Naive thymus-derived CD4-positive, alpha-beta T cell (primary cell): ENCODE data around the gene SYTL3. TPM values are rescaled to one million over a fixed set of nuclear protein-coding genes. Genes with fewer than 3 reads are reported as not detected.

Experiments used
- ATAC-seq: fragments of 150-1000 bp; cut with Tn5 transposase; 2 replicates; pipeline ENCODE4 v1.10.0; 2021; ENCODE audit warnings: mild to moderate bottlenecking, moderate library complexity
- CTCF ChIA-PET: fragments of 350-600 bp; sonication (Branson Sonifier 250); formaldehyde crosslinking; loops from one replicate; lab custom pipeline; 2021; ENCODE audit warnings: antibody characterized with exemption; lab: Charles Lee
- POLR2A ChIA-PET: fragments of 350-600 bp; sonication (Branson Sonifier 250); formaldehyde crosslinking; loops from one replicate; lab custom pipeline; 2021; ENCODE audit warnings: antibody characterized with exemption, inconsistent platforms; lab: Charles Lee
- DNase-seq, 9 donors: peaks; one replicate each; pipeline versions ENCODE4 v3.0.0 to v3.0.0-alpha.2; 2020 to 2022; ENCODE audit warnings: mixed read lengths in 1 of 9
- H3K27ac ChIP-seq: one replicate; pipeline ENCODE4 v1.7.0; 2013; ENCODE audit warnings: mild to moderate bottlenecking, low read depth, low read length, moderate library complexity
- H3K27me3 ChIP-seq, 2 donors: one replicate each; pipeline ENCODE4 v1.7.0; 2013; ENCODE audit warnings: low read length in 2 of 2, mild to moderate bottlenecking in 2 of 2, moderate library complexity in 2 of 2; ENCODE audit not compliant: control insufficient read depth in 2 of 2, insufficient read depth in 2 of 2
- H3K36me3 ChIP-seq, 3 experiments: 1 replicate in 2 of 3; 2 replicates in 1 of 3; pipeline ENCODE4 v1.7.0; 2013; ENCODE audit warnings: low read length in 3 of 3, mild to moderate bottlenecking in 3 of 3, moderate library complexity in 1 of 3; ENCODE audit not compliant: insufficient read depth in 3 of 3, control insufficient read depth in 2 of 3
- H3K4me1 ChIP-seq, 2 donors: one replicate each; pipeline ENCODE4 v1.7.0; 2013; ENCODE audit warnings: low read length in 2 of 2, mild to moderate bottlenecking in 2 of 2, moderate library complexity in 1 of 2; ENCODE audit not compliant: control insufficient read depth in 2 of 2, insufficient read depth in 2 of 2
- H3K4me3 ChIP-seq: 2 replicates; pipeline ENCODE4 v1.7.0; 2013; ENCODE audit warnings: mild to moderate bottlenecking, low read length
- H3K9me3 ChIP-seq, 3 experiments: 1 replicate in 2 of 3; 2 replicates in 1 of 3; pipeline ENCODE4 v1.7.0; 2013; ENCODE audit warnings: low read length in 3 of 3; ENCODE audit not compliant: control insufficient read depth in 2 of 3
- H3K27ac Mint-ChIP-seq, 9 donors: one replicate each; pipeline ENCODE4 v1.8.0; 2020 to 2022; ENCODE audit warnings: mixed read lengths in 9 of 9, mild to moderate bottlenecking in 8 of 9, moderate library complexity in 5 of 9, inconsistent platforms in 2 of 9
- H3K27me3 Mint-ChIP-seq, 5 donors: one replicate each; pipeline ENCODE4 v1.8.0; 2021 to 2022; ENCODE audit warnings: mixed read lengths in 5 of 5, mild to moderate bottlenecking in 1 of 5
- H3K36me3 Mint-ChIP-seq, 5 donors: one replicate each; pipeline ENCODE4 v1.8.0; 2020 to 2022; ENCODE audit warnings: mixed read lengths in 5 of 5, mild to moderate bottlenecking in 3 of 5, inconsistent platforms in 1 of 5
- H3K4me1 Mint-ChIP-seq, 7 donors: one replicate each; pipeline ENCODE4 v1.8.0; 2020 to 2022; ENCODE audit warnings: mixed read lengths in 7 of 7, mild to moderate bottlenecking in 3 of 7, inconsistent platforms in 1 of 7
- H3K4me3 Mint-ChIP-seq, 10 donors: one replicate each; pipeline ENCODE4 v1.8.0; 2020 to 2022; ENCODE audit warnings: mild to moderate bottlenecking in 10 of 10, mixed read lengths in 10 of 10, moderate library complexity in 6 of 10, inconsistent platforms in 2 of 10
- H3K9me3 Mint-ChIP-seq, 11 donors: one replicate each; pipeline ENCODE4 v1.8.0; 2020 to 2022; ENCODE audit warnings: mixed read lengths in 11 of 11, mild to moderate bottlenecking in 4 of 11, inconsistent platforms in 1 of 11, moderate library complexity in 1 of 11
- intact Hi-C, 2 donors: fragments of 100-400 bp; cut with micrococcal nuclease; formaldehyde crosslinking; loops; one replicate each; pipeline ENCODE4 v1.15.1; 2023
- polyA plus RNA-seq, 2 donors: library from polyadenylated mRNA; unstranded; fragments of 300-500 nt; fragmentation: Illumina TruSeq; gene quantifications; one replicate each; pipeline ENCODE4 v1.2.3, GENCODE V29; 2021
- total RNA-seq, 6 experiments: library from RNA in 5 of 6; stranded (reverse) in 5 of 6; gene quantifications; 1 replicate in 5 of 6; 2 replicates in 1 of 6; pipeline ENCODE4 v1.2.3 and lab custom pipeline; 2021 to 2026

SYTL3 gene
- total and polyA plus RNA-seq, 7 experiments from 2014 or later, result 13.4 to 67.0 (median 29.5) TPM

GRCh38 chr6:158686311-158686710, 36.5 kb downstream of the SYTL3 start:
- intact Hi-C loops, result loop anchor here (1.0 to 5.0 kb wide), 4 partner anchors 124 to 1306 kb away; partner anchors contain the start of genes TMEM181 (in 1 of the 2) and ZDHHC14 (in 1 of the 2)
- DNase-seq (no peak), ATAC-seq (no peak)
- H3K36me3 Mint-ChIP-seq, result peaks cover 8 to 49% (median 18%) of the 10 kb centered on the region in 5 donors
- peak overlapping the region; percentile 66 to 91 (median 79) for H3K4me3 Mint-ChIP-seq
- H3K4me1 Mint-ChIP-seq, result peaks cover 35 to 77% (median 68%) of the 10 kb centered on the region in 7 donors
- Histone ChIP-seq H3K36me3 (peaks cover 0 to 16% (median 4%) of the 10 kb centered on the region in 3 experiments), H3K4me3 (peak overlapping the region; percentile 13), H3K9me3 (no peaks in the 10 kb centered on the region), H3K27ac (peak overlapping the region; percentile 82), H3K4me1 (peaks cover 28 to 49% of the 10 kb centered on the region in 2 donors), H3K27me3 (no peaks in the 10 kb centered on the region)
- H3K27ac Mint-ChIP-seq, result peak overlapping the region; percentile 88 to 100 (median 98)
- POLR2A ChIA-PET, result interaction anchor here (1.0 to 3.5 kb wide), 5 partner anchors 23 to 167 kb away, joined by 3 to 14 read pairs (median 5); no protein-coding TSS in a partner anchor
- no peaks in the 10 kb centered on the region for H3K27me3 Mint-ChIP-seq
- H3K9me3 Mint-ChIP-seq, result peaks cover 0 to 5% (median 0%) of the 10 kb centered on the region in 11 donors
- CTCF ChIA-PET, result interaction anchor here (0.6 to 6.1 kb wide), 5 partner anchors 11 to 507 kb away, joined by 3 to 107 read pairs (median 3); no protein-coding TSS in a partner anchor

GRCh38 chr6:158686791-158687381, 37.0 kb downstream of the SYTL3 start:
- Mint-ChIP-seq H3K27ac (peak overlapping the region; percentile 88 to 100 (median 98)), H3K9me3 (peaks cover 0 to 5% (median 0%) of the 10 kb centered on the region in 11 donors), H3K27me3 (no peaks in the 10 kb centered on the region), H3K4me3 (peak overlapping the region; percentile 66 to 91 (median 79)), H3K4me1 (peaks cover 36 to 76% (median 70%) of the 10 kb centered on the region in 7 donors), H3K36me3 (peaks cover 8 to 46% (median 14%) of the 10 kb centered on the region in 5 donors)
- Histone ChIP-seq H3K27me3 (no peaks in the 10 kb centered on the region), H3K4me3 (peak overlapping the region; percentile 31), H3K4me1 (peaks cover 28 to 49% of the 10 kb centered on the region in 2 donors), H3K36me3 (peaks cover 0 to 11% (median 4%) of the 10 kb centered on the region in 3 experiments), H3K9me3 (no peaks in the 10 kb centered on the region), H3K27ac (peak overlapping the region; percentile 82)
- peak; percentile 96 for ATAC-seq
- ChIA-PET CTCF (interaction anchor here (0.6 to 6.1 kb wide), 5 partner anchors 10 to 64 kb away, joined by 3 to 107 read pairs (median 4); no protein-coding TSS in a partner anchor), POLR2A (interaction anchor here (0.5 to 3.5 kb wide), 6 partner anchors 23 to 1279 kb away, joined by 3 to 14 read pairs (median 4); no protein-coding TSS in a partner anchor)
- DNase-seq, result peak; percentile 29 to 92 (median 87)
- intact Hi-C loops, result loop anchor here (1.0 to 5.0 kb wide), 10 partner anchors 27 to 1306 kb away; partner anchors contain the start of genes TMEM181 (in 2 of the 2) and ZDHHC14 (in 1 of the 2)

GRCh38 chr6:158687506-158687905, 37.7 kb downstream of the SYTL3 start:
- DNase-seq, result no peak
- intact Hi-C loops, result loop anchor here (1.0 to 5.0 kb wide), 9 partner anchors 27 to 1307 kb away; partner anchors contain the start of genes TMEM181 (in 2 of the 2) and ZDHHC14 (in 1 of the 2)
- Histone ChIP-seq H3K27me3 (no peaks in the 10 kb centered on the region), H3K36me3 (peaks cover 0 to 11% (median 4%) of the 10 kb centered on the region in 3 experiments), H3K27ac (peak overlapping the region; percentile 82), H3K4me1 (peaks cover 28 to 49% of the 10 kb centered on the region in 2 donors), H3K9me3 (no peaks in the 10 kb centered on the region), H3K4me3 (peak overlapping the region; percentile 31)
- POLR2A ChIA-PET, result interaction anchor here (1.0 to 3.5 kb wide), 5 partner anchors 24 to 166 kb away, joined by 3 to 14 read pairs (median 5); no protein-coding TSS in a partner anchor
- ATAC-seq, result no peak
- Mint-ChIP-seq H3K27ac (peak overlapping the region; percentile 88 to 100 (median 98)), H3K9me3 (peaks cover 0 to 5% (median 0%) of the 10 kb centered on the region in 11 donors), H3K4me1 (peaks cover 36 to 78% (median 70%) of the 10 kb centered on the region in 7 donors), H3K27me3 (no peaks in the 10 kb centered on the region), H3K4me3 (peak overlapping the region; percentile 66 to 91 (median 79)), H3K36me3 (peaks cover 8 to 45% (median 11%) of the 10 kb centered on the region in 5 donors)
- CTCF ChIA-PET, result interaction anchor here (1.3 to 6.1 kb wide), 4 partner anchors 15 to 64 kb away, joined by 3 to 107 read pairs (median 6); no protein-coding TSS in a partner anchor

GRCh38 chr6:158688860-158689259, 39.0 kb downstream of the SYTL3 start:
- H3K4me3 Mint-ChIP-seq, result no peak overlapping the region
- H3K27ac Mint-ChIP-seq, result peak overlapping the region in 7 of 9 donors; percentile 8 to 98 (median 75)
- POLR2A ChIA-PET, result interaction anchor here (1.0 kb wide), 1 partner anchor 33 kb away, joined by 4 read pairs; no protein-coding TSS in a partner anchor
- H3K9me3 Mint-ChIP-seq, result peaks cover 0 to 5% (median 0%) of the 10 kb centered on the region in 11 donors
- DNase-seq (no peak), ATAC-seq (no peak)
- CTCF ChIA-PET, result interaction anchor here (0.5 to 6.1 kb wide), 2 partner anchors 28 to 1326 kb away, joined by 5 to 107 read pairs; no protein-coding TSS in a partner anchor
- no peaks in the 10 kb centered on the region for H3K27me3 Mint-ChIP-seq
- Histone ChIP-seq H3K4me1 (peaks cover 28 to 47% of the 10 kb centered on the region in 2 donors), H3K36me3 (peaks cover 0 to 5% (median 0%) of the 10 kb centered on the region in 3 experiments), H3K9me3 (no peaks in the 10 kb centered on the region), H3K27ac (no peak overlapping the region), H3K4me3 (no peak overlapping the region), H3K27me3 (no peaks in the 10 kb centered on the region)
- peaks cover 32 to 69% (median 62%) of the 10 kb centered on the region in 7 donors for H3K4me1 Mint-ChIP-seq
- intact Hi-C loops, result loop anchor here in 1 of 2 donors (5.0 kb wide), 1 partner anchor 127 kb away; the partner anchor contains the start of gene TMEM181
- peaks cover 2 to 37% (median 7%) of the 10 kb centered on the region in 5 donors for H3K36me3 Mint-ChIP-seq

- Histone ChIP-seq H3K9me3 (no peaks in the 10 kb centered on the region), H3K4me3 (no peak overlapping the region), H3K36me3 (peaks cover 0 to 12% (median 0%) of the 10 kb centered on the region in 3 experiments), H3K4me1 (peaks cover 4 to 6% of the 10 kb centered on the region in 2 donors), H3K27ac (no peak overlapping the region), H3K27me3 (no peaks in the 10 kb centered on the region)
- CTCF ChIA-PET, result no interaction called here
- H3K9me3 Mint-ChIP-seq, result no peaks in the 10 kb centered on the region
- ATAC-seq (no peak), DNase-seq (no peak)
- intact Hi-C loops, result no loop called here
- POLR2A ChIA-PET, result no interaction called here
- no peak overlapping the region for H3K4me3 Mint-ChIP-seq
- no peaks in the 10 kb centered on the region for H3K27me3 Mint-ChIP-seq
- peak overlapping the region in 1 of 9 donors; percentile 2 for H3K27ac Mint-ChIP-seq
- peaks cover 0 to 28% (median 10%) of the 10 kb centered on the region in 7 donors for H3K4me1 Mint-ChIP-seq
- H3K36me3 Mint-ChIP-seq, result peaks cover 5 to 25% (median 19%) of the 10 kb centered on the region in 5 donors
Observed at GRCh38 chr6:158694913-158695312, 45.1 kb downstream of the SYTL3 start.

GRCh38 chr6:158697811-158698210, 48.0 kb downstream of the SYTL3 start:
- CTCF ChIA-PET, result interaction anchor here (0.6 to 1.0 kb wide), 3 partner anchors 197 to 276 kb away, joined by 3 to 4 read pairs (median 4); no protein-coding TSS in a partner anchor
- Mint-ChIP-seq H3K27ac (no peak overlapping the region), H3K36me3 (peaks cover 5 to 23% (median 19%) of the 10 kb centered on the region in 5 donors), H3K4me1 (peaks cover 6 to 15% (median 9%) of the 10 kb centered on the region in 7 donors), H3K27me3 (no peaks in the 10 kb centered on the region), H3K4me3 (no peak overlapping the region), H3K9me3 (no peaks in the 10 kb centered on the region)
- no peak overlapping the region for H3K27ac ChIP-seq
- ATAC-seq (no peak), DNase-seq (no peak)
- no peaks in the 10 kb centered on the region for H3K9me3 ChIP-seq
- no peak overlapping the region for H3K4me3 ChIP-seq
- POLR2A ChIA-PET, result interaction anchor here (0.9 kb wide), 1 partner anchor 172 kb away, joined by 3 read pairs; no protein-coding TSS in a partner anchor
- no peaks in the 10 kb centered on the region for H3K27me3 ChIP-seq
- intact Hi-C loops, result no loop called here
- H3K4me1 ChIP-seq, result no peaks in the 10 kb centered on the region
- H3K36me3 ChIP-seq, result peaks cover 0 to 12% (median 0%) of the 10 kb centered on the region in 3 experiments
